NOMO-1 treated with DMSO at 0.1 percent for 48 hours (cell line): Measurements from ENCODE around the gene TEX54.
"Not testable (repeated sequence)": the region's sequence is repeated elsewhere in the genome, so short reads cannot be mapped to it uniquely, and the experiment has no call there.

Experiments used
- DNase-seq: peaks from one replicate; lab custom pipeline; 2025; ENCODE audit not compliant: unreplicated experiment; lab: John Stamatoyannopoulos, UW

The TEX54 gene

DNA sequence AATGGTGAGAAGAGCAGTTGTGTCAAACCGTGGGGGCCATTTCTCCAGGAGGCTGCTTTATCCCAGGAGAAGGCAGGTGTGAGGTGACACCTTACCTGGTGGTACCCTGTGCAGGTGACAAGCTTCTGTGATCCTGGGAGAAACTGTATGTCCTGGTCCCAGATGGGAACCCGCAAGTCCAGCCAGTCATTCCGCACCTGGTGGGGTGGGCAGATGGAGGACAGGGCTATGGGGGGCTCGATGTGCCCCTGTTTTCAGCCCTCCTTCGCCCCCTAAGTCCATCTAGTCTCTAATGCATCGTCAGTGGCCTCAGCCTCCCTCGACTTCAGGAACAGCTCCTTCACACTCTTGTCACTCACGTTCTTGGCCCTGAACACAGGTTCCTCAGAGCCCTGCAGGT lies 2.7 kb upstream of the TEX54 start:
- DNase-seq, result no peak

DNA sequence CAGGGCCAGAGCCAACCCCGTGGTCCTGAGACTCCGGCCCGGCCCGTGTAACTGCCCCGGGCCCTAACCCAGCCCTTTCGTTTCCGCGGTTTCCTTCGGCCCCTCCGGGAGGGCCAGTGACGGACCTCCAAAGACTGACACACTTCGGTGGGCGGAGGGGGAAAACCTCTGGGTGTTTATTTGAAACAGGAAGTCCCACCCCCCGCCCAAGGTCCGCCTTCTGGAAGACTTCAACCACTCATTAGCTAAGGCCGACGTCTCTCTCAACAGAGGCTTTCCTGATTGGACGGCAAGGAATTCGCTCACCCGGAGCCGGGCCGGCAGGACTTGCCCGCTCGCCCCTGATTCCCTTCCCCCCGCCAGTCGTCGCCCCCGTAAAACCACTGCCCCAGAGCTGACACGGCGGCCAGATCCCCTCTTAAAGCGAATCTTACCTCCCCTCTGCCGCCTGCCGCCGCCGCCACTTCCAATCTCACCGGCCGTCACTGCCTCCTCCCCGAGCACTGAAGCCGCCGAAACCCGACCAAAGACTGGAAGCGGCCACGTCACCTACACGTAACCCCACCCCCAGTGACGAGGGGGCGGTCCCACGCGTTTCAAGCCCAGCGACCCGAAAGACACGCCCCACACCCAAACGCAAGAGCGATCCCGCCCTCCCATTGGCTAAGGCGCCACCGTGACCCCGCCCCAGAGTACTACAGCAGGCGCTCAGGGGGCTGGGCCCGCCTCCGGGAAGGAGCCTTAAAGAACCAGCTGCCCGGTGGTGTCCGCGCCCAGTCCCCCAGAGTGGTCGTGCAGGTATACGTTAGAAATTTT lies 913 bp downstream of the TEX54 start, which contains the start of gene STX5:
TSS of gene STX5 (minus strand) at position 532 of the 816 bp plus-strand sequence. CDS start 808 bp downstream, outside the sequence.
- DNase-seq, result peak; percentile 97

DNA sequence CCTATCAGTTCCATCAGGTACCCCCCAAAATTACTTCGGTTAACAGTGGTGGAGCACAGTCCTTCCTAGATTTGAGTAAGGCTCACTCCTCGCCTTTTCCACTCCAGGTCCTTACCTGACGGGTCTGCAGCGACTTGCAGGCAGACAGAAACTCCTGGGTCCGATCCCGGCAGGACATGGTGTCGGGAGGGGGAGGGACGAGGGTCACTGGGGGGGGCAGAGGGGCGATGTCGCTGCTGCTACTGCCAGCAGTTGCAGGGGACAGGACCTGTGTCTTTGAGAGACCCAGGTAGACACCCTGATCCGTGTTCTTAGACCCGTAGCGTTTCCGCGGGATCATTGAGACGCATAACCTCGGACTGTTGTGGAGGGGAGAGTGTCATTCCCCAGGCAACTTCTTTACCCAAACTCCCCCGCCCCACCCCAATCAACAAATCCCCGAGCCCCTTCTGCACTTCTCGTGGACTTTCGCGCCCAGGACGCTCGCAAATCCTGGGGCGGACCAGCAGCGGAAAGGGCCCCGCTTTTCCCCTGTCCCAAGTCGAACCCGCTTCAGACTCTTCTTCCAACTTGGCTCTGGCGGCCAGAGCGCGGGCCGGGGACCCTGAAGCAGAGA lies 1.6 kb downstream of the TEX54 start:
- DNase-seq, result no peak

DNA sequence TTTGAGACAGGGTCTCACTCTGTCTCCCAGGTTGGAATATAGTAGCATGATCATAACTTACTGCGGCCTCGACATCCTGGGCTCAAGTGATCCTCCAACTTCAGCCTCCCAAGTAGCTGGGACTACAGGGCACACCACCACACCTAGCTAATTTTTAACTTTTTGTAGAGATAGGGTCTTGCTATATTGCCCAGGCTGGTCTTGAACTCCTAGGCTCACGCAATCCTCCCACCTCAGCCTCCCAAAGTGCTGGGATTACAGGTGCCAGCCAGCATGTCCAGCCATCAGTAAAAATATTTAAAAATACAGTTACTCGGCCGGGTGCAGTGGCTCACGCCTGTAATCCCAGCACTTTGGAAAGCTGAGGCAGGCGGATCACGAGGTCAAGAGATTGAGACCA lies 4.5 kb downstream of the TEX54 start:
- not testable (repeated sequence) for DNase-seq

DNA sequence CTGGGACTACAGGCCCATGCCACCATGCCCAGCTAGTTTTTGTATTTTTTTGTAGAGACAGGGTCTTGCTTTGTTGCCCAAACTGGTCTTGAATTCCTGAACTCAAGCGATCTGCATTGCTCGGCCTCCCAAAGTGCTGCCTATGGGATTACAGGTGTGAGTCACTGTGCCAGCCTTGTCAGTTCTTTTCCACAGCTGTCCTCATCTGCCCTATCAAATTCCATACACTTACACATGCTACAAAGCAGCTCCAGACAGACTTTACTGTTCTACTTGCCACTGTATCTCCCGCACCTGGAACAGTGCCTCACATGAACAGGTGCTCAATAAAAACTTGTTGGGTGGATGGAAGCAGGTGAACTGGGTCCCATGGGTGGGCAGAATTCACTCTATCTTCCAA lies 9.0 kb downstream of the TEX54 start:
- DNase-seq, result no peak

DNA sequence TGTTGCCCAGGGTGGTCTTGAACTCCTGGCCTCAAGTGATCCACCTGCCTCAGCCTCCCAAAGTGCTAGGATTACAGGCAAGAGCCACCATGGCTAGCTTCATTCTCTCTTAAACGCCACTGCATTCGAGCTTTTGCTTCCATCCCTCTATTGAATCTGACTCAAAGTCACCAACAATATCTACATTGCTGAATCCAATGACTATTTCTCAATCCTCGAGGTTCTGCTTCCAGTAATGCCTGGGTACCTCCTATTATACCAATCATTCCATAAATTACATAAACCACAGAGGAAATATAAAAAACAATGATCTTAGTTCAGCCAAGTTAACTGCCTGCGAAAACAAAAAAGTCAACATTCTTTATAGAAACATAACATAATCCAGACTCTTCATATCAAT lies 15.5 kb downstream of the TEX54 start:
- DNase-seq, result no peak

DNA sequence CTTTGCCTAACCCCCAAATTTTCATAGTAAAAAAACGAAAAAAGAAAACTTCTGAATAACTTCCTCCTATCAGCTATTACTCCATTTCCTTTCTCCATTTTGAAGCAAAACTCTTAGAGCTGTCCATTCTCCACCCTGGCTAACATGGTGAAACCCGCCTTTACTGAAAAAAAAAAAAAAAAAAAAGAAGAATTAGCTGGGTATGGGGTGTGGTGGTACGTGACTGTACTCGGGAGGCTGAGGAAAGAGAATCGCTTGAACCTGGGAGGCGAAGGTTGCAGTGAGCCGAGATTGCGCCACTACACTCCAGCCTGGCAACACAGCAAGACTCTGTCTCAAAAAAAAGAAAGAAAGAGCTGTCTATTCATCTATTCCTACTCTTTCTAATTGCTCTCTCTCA lies 16.1 kb downstream of the TEX54 start:
- peak; percentile 90 for DNase-seq

DNA sequence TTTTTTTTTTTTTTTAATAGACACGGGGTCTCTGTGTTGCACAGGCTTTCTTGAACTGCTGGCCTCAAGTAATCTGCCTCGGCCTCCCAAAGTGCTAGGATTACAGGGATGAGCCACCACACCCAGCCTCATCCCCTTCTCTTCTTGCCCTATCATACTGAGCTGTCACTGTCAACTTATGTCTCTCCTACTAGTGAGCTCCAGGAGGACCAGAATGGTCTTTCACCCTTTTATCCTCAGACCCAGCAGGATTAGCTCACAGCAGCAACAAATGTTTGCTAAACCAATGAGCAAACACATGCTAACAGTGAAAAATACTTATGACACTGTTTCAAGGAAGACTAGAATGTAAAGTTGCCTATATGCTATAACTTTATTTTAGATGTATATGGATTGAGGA lies 21.0 kb downstream of the TEX54 start:
- no peak for DNase-seq

DNA sequence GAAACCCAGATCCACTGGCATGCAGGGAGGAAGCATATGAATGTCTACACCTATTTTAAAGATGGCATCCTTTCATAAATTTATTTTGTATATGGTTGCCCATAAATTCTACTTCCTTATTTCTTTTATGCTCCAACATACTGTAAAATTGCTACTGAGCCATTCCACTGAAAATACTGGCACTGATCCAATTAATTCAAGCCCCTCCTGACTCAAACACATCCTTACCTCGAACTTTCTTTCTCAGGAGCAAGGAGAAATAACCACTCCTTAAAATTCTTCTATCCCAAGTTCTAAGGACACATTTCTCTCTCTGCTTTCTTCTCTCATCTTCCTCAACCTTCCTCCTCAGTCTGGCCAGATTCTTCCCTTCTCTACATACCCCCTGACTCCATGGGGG lies 21.9 kb downstream of the TEX54 start:
- DNase-seq, result no peak

DNA sequence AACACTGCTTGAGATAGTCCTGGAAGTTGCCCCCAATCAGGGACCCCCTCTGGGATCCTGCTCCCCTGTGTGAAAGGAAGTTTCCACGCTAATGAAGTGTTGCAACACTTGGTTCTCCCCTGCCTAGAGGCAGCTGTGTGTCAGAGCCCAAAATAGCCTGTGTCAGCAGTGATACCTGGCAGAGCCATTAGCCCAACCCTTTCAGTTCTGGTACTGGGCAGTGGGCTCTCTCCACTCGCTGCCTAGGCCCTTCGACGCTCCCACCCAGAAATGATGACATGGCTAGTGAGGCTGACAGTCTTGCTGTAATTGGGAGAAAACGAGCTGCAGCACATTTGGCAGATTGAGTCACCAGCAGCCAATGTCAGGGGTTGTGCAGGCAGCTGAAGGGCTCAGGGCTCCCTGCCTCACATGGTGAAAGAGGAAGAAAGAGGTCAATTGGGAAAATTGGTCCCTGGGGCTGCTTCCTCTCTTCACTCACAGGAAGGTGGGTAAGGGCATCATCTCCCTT lies 26.0 kb downstream of the TEX54 start:
- DNase-seq, result peak; percentile 89

DNA sequence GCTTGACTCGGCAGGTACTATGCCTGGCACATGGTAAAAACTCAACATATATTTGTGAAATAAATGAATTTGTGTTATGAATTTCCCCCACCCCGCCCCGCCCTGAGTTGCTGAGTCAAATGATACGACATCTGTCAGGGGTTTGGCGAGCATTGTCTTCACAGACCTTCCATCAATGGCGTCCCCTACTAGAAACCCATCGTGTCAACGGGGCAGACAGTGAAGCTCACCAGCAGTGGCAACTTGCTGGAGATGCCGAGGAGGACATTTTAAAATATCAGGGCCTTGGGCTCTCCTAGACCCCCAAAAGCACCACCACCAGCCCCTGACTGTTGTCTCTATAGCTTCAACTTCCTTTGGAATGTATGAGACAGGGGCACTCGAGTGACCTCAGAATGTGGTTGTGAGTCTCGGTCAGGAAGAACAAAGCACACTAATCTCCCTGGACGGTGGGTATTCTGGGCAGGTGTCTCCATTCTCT lies 26.6 kb downstream of the TEX54 start:
- DNase-seq, result no peak

DNA sequence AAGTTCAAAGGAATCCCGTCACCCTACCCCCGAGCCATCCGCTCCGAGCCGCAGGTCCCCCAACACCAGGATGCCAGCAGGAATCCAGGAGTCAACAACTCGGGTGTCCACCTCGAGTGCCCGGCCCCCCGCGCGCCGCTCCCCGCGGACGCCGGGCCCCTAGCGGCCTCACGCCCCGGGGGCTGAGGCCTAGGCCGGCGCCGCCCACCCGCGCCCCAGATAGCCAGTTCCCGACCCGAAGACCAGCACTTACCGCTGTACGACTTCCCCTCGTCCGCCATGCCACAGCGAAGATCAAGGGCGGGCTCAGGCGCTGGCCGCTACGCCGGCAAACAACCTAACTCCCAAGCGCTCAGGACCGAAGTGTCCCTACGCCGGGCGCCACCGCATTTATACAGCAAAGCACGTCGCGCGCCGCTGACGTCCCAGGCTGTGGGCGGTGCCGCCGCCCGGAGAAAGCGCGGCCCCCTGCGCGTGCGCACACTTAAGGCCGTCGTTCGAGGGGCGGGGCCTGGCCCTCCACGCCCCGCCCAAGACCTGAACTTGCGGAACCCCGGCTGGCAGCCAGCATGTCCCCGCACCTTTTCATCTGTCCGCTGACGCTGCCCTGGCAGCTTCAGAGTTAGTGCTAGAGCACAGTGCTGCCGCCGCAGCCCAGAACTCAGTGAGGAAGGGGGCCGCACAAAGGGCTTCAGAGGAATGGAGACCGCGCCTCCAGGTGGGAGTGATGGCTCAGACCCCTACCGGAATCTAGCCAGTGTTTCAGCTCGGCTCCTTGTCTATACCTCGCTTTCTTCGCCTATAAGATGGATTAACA lies 27.4 kb downstream of the TEX54 start, which contains the start of gene NXF1:
TSS of gene NXF1 (minus strand) at position 365 of the 817 bp plus-strand sequence. CDS start at position 281, 84 bp downstream.
- peak; percentile 92 for DNase-seq

DNA sequence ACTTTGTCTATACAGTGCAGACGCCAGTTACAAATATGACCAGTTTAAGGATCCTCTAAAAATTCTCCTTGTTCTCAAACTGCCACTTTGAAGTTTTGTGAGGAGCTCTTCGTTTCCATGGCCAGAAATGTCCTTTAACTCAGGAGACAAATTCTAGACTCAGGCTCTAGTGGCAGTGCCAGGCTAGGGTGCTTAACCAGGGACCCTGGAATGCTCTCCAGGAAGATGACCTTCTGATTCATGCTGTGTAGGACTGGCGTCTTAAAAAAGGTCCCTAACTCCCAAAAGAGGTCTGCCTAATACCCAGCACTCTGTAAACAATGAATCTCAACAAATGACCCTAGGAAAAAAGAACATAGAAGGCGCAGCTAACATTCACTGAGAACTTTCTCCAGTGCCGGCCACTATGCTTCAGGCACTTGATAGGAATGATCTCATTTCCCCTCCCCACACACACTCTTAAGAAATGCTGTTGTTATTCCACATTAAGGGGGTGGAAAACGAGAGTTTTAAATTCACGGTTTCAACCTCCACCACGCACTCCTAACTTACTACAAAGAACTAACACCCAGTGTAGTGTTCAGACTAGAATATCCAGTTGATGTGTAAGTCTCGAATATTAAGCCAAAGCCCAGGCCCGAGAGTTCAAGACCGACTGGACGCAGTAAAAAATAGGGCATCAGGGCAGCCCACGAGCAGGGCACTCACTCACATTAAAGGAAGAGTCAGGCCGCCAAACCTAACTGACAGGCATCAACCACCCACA lies 28.1 kb downstream of the TEX54 start:
- peak; percentile 18 for DNase-seq

DNA sequence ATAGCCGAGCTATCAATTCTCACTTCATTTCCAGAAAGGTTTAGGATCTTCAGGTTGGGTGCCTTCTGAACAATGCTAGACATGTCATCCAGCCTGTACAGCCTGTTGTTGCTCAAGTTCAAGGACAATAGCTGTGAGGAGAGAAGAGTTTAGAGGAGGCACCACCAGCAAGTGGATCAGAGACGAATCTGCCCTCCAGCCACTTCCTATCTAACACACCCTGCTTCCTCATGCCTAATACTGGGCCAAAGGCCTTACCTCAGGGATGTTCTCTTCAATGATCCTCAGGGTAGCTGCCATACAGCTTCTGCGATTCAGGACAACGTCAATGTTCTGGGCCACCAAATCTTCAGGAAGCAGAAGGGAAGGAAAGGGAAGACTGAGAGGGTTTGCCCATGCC lies 31.6 kb downstream of the TEX54 start:
- no peak for DNase-seq

DNA sequence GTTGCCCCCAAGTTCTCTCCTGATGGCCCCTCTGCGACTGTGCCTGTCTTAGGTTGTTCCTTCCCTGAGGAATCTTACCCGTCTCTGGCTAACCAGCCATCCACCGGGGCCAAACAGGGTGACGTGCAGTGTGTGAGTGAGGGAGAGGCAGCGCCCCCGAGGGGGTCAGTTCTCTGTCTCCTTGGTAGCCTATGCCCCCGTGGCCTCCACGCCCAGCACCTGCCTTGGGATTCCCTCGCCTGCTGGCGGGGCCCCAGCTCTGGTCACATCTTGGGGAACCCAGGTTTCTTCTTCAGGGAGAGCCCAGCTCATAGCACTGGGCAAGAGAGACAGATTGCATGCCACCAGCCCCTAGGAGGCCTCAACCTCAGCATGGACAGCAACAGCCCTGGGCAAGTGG lies 33.2 kb downstream of the TEX54 start:
- DNase-seq, result no peak

DNA sequence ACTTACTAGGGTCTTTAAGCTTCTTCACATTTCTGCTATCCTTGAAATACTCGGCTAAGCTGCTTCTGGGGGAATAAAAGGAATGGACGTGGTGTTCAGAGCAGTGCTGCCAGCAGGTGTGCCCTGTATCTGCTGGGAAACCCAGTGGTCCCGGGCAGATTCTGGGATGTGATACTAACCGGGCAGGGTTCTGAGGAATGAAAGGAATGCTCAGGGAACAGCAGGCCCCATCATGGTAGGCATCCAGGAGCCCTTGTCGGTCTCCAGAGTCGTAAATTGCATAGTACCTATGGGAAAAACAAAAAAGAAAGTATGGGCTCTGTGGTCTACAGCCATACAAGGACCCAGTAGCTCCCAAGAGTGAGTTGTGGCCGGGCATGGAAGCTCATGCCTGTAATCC lies 36.4 kb downstream of the TEX54 start:
- no peak for DNase-seq

DNA sequence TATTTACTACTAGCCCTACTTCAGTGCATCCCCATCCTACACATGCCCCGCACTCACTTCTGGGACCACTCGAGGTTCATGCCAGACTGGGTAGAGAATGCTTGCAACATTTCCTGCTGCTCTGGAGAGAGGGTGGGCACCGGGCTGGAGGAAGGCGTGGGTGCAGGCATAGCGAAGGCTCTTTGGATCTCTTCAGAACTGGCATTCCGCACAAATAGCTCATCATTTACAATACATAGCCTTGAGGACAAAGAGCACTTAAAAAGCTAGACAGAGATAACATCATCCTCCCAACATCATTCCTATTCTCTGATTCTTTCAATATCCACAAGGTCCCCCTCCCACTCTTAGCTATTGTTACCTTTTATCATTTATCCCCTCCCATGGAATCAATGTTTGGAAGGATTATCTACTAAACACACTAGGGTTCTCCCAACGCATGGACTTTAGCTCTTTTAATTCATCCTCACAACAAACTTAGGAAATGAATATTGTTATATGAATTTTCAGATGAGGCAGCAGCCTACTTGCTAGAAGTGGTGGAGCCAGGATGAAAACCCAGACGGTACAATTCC lies 38.4 kb downstream of the TEX54 start:
- no peak for DNase-seq

DNA sequence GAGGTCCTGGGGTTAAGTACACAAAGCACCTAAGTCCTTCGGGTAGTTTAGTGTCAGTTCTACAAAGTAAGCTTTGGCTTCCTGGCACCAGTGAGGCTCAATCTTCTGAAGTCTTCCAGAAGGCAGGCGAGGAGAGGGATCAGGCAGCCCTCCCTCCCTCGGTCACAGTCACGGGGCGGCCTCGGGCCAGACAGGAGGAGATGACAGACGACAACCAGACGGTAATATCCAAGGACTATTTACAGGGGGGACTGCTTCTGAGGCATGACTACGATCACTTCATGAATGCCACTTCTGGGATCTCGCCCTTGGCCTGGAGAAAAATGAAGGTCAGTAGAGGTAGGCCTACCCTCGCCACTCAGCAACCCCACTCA lies 40.5 kb downstream of the TEX54 start:
- no peak for DNase-seq

DNA sequence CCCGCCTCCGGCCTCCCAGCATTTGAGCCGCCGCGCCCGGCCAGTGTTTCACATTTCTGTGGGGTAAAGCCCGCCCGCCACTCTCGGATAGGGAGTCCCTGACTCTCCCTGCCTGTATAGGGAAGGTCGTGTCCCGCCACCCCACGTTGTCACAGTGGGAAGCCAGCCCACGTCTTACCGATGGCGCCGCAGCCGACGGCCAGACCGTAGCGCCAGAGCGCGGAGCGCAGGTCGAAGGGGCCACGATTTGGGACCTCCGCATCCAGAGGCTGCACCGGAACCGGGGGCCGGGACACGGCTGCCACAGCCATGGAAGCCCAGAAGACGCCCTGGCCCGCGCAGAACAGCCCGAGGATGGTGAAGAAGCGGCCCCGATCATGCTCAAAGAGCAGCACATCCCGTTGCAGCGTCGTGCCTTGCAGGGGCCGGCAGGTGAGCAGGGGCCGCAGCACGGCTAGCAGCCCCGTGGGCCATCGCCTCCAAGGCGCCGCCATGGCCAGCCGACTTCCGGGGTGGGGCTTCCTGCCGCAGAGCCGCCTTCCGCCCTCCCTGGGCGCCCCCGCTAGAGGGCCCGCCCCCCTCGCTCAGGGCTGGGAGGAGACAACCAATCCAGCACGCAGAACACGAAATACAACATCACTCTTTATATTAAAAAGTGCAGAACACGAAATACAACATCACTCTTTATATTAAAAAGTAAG lies 41.0 kb downstream of the TEX54 start, which contains the start of gene TMEM223:
TSS of gene TMEM223 (minus strand) at position 506 of the 701 bp plus-strand sequence. CDS start at position 494, 12 bp downstream.
- DNase-seq, result peak; percentile 76
